NCI-H1694 treated with DMSO at 0.1 percent for 48 hours (cell line): ENCODE data around the gene PKIB.
"Not testable (repeated sequence)": the region's sequence is repeated elsewhere in the genome, so short reads cannot be mapped to it uniquely, and the experiment has no call there.

Experiments
- DNase-seq: peaks from one replicate; lab custom pipeline; 2025; lab: John Stamatoyannopoulos, UW

PKIB gene

DNA sequence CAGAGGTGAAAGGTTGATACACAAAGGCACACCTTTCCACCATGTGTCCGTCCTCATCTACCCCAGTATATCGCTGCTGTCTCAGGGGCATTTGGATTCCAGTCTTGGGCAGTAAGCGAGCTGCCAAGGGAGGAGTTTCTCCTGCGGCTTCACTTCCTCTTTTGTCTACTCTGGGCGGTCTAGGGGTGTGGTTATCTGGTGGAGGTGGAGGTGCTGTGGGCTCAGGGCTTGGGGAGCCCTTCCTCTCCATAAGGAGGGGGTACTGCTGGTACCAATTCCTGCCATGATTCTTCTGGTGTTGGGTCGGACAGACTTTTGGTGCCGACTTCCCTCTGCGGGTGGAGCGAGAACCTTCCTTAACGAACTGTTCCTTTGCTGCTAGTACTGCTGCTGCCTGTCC, 137.4 kb downstream of the PKIB start:
- DNase-seq = no peak

DNA sequence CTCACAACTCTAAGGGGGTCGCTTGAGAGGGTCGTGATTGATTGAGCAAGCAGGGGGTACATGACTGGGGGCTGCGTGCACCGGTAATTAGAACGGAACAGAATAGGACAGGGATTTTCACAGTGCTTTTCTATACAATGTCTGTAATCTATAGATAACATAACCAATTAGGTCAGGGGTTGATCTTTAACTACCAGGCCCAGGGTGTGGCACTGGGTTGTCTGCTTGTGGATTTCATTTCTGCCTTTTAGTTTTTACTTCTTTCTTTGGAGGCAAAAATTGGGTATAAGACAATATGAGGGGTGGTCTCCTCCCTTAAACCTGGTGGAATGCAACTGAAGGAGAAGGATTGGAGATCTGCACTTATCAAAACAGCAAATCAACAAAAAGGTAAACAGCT, 138.7 kb downstream of the PKIB start:
- DNase-seq = not testable (repeated sequence)

DNA sequence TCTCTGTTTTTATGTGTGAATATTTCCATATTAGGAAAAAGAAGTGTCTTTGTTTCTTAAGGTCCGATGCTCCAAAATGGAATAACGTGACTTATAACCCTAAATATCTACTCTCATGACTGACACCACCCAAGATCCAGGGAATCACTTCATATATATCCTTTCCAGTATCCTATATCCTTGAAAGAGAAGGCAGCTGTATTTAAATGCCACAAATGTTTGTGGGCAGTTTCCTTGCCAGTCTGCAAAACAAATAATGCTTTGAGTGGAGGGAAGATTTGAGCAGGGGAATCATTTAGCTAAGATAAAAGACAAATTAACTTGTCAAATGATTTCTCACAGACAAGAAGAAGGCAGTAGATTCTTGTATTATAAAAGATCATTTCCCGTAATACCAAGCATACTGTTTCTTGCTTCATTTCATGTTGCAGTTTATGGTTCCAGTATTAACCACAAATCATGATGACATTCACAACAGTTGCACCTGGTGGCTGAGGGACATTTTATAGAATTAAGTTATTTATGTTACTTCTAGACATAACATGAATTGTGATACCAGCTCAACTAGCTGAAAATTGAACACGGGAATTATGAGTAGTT, 139.3 kb downstream of the PKIB start:
- no peak for DNase-seq

DNA sequence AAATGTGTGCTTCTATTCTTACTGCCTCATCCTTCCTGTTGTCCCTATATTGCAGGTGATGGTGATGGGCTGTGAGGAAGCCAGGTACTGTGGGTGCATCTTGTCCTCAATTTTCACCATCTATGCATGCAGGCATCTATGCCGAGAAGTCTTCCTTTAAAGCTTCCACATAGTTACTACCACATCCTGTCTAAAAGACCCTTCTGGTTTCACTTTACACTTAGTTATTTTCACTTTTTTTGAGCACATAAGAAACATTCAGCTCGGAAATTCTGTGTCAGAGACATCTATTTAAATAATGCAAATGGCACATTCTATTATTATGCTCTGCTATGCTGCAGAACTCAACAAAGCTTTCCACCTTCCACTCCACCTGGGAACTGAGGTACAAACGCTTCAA, 141.1 kb downstream of the PKIB start:
- DNase-seq = no peak

DNA sequence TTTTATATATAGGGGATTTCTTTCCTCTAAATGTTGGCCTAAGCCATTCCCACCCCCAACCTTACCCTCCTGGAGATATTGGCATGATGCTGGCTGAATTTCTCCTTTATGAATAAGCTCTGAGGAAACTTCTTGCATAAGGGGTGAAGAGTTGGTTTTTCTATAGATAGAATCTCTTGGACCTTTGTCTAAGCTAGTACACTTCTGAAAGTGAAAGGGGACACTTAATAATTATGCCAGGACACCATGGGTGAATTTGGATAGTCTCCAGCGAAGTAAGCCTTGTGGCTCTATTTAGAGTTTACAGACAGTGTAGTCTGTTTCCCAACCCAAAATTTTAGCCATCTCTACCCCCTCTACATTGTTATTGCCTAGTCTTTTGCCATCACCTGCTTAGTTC, 142.3 kb downstream of the PKIB start:
- DNase-seq = no peak

DNA sequence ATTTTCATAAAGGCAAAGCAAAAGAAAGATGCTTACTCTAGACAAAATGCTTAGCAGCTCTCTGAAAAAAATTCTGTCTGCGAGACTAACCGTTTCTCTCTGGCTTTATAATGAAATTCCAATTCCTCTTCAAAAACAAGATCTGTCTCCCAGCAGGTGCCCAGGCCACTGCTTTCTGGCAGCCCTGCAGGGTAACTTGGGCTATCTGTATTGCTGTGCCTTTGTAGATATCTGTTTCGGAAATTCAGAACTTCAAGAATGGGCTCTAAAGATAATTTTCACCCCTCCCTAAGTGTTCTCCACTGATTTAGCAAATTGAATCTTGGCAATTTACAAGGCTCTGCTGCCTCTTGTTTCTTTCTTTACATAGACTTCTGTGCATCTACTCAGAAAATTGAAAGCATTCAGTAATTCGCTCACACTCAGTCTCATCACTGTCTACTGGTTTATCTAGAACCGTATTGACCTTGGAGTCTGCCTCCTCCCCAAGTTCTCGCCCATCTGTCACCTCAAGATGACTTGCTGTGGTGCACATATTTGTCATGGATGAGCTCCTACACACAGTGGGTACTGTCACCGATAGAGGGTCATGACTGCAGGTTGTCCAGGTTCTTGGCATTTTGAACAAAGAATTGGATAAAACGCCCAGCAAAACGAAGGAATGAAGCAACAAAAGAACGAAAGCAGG, 142.9 kb downstream of the PKIB start:
- DNase-seq = no peak

DNA sequence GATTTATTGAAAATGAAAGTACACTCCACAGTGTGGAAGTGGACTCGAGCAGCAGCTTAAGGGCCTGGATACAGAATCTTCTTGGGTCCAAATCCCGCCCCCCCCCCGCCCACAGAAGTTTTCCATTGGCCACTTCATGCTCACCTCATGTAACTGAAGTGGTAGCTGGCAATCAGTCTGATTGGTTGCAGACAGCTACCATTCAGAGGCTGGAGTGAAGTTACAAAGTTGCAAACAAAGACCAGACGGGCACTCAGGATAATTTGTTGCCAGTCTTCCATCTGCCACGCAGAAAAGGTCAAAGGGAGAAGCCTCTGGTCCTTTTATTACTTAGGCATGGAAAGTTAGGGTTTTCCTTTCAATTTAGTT, 143.5 kb downstream of the PKIB start:
- no peak for DNase-seq

DNA sequence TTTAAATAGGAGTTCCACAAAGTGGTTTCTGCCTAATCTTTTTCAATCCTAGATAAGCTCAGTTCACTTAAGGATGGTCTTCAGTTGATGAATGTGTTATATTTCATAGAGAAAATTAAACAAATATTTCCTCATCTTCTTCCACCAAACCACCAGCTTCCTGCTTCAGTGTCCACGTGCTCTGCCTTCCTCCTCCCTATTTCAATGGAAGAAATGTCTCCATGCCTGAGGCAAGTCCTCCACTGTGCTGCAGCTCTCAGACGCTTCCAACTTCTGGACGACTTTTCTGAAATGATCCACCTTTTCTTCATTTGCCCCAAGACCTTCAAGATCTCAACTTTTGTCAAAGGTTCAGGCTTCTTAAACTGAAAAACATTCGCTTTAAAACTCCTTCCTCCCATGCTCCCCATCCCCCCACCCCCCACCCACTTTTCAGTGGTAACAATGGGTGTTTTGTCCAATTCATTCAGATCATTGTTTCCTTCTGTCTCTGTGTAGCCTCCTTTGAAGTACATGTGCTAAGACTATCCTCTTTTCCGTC, 144.1 kb downstream of the PKIB start:
- DNase-seq = no peak

DNA sequence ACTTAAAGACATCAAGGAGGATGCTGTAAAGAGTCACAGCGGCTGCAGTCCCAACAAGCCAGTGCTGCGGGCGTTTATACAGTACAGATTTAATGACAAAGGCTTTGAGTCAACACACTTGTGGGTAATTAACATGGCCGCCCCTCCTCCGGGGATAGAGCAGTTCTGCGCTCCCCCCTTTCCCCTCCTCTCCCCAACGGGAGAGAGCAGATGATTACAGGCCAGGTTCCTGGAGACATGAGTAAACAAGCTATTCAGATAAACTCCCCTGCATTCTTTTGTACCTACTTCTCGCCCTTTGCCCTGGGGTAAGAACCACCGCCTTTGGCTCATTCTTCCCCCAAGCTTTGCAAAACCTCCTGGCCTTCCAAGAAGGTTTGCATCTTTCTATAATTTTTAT, 145.7 kb downstream of the PKIB start:
- no peak for DNase-seq

DNA sequence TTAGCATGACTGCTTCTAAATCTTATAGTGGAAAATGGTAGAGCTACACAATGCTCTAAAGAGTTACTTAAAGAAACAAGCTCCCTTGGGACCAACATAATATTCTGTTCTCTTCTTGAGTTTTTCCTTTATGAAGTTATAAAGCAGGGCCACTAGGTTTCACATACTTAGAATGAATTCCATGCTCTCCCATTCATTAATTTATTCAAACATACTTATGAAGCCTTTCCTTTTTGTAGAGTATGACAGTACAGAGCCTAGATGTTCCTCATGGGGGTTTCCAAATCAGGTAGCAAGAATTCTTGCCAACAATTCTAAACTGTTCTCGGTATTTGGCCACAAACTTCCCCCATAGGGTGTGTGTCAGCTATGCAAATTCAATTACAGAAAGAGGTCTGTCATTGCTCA, 148.7 kb downstream of the PKIB start:
- no peak for DNase-seq

DNA sequence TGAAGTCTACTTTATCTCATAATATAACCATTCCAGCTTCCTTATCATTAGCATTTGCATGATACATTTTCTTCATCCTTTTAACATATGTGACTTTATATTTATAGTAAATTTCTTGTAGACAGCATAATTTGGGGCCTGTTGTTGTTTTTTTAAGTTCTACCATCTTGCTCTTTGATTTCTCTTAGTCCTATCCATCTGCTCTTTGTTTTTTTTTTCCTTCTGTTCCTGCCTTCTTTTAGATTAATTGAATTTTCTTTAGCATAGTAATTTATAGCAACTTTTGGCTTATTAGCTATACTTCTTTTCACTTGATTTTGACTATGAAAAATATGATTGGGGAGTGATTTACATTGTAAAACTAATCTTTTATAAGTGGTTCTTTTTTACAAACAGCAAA, 150.1 kb downstream of the PKIB start:
- no peak for DNase-seq

DNA sequence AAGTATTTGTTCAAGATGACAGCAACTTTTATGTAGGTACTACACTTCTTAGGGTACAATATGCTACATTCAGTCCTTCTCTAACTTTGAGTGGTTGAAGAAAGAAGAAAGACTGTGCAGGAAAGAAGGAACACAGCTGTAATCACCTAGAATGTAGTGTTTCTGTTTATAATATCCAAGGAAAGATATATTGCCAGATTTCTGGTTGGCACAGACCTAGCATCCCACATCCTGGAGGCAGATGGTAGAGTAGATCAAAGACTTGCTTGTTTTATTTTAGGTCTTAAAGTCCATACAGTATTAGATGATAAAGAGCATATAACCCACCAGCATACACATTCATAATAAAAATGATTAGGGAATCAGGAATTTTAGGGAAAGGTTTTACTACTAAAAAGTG, 156.1 kb downstream of the PKIB start:
- DNase-seq = no peak

DNA sequence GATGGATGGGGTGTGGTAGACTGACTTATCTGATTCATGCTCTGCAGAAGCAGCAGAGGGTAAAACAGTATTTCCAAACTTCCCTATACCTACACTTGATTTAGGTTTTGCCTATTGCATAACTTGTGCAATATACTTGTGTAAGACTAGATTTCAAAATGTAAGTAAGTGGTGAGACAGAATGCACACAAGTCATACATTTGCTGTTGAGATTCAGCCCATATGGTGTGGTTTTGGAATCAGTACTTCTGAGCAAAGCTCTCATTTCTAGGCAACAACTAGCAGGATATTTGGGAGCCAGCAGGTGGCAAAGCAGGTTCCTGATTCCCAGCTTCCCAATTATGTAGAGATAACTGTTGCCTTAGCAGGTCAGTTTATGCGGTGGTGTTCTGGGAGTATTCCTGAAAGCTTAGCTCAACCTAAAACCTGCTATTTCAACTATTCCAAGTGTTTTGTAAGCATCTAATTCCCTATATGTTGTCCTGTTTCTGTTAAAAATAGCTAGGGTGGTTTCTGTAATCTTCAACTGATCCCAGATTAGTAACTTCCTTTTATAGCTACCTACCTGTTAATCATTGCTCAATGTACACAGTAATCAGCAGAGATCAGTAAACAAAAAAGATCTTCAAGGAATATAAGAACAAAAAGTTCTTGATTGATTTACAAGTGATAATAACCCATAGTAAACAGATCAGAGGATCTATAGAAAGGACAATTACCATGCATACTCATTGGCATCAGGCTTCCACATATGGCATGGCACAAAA, 160.8 kb downstream of the PKIB start:
- DNase-seq = peak; percentile 69

DNA sequence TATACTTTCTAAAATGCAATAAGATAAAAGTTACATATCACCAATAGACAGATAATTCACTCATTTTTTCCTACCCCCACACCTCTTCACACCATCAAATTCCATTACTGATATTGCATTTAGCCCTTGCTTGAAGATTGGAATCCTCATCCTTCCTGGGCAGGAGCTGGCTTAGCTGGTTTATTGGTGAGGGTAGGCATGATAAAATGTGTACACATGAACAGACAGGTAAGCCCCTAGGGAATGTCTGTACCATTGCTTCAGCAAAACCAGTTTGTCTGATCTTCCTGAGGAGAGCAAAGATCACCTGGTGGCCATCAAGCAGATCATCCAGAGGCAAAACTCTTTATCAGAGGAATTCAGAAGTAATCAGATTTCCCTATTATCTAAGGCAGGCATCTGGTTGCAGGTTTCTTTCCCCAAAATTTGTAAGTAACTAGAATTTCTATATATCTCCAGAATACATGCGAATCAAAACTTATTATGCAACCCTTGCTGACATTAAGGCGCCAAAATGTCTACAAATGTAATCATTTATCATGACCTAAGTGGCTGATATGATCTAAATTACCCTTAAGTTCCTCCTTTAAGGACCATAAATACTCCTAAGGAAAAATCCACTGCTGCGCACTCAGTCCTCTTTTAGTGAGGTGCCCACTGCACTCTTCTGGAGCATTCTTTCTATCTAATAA, 162.7 kb downstream of the PKIB start:
- DNase-seq = no peak
